Neutrophil (primary cell): ENCODE results near the gene SPACDR.

Experiments
- H3K27ac ChIP-seq: fragments of 200-600 bp; sonication (generic); 2 replicates; pipeline ENCODE4 v1.5.1; 2016; ENCODE audit warnings: mild to moderate bottlenecking, moderate library complexity
- H3K27me3 ChIP-seq: fragments of 200-600 bp; sonication (generic); 2 replicates; pipeline ENCODE4 v1.6.0; 2016; ENCODE audit warnings: mild to moderate bottlenecking
- H3K36me3 ChIP-seq: fragments of 200-600 bp; sonication (generic); 2 replicates; pipeline ENCODE4 v1.5.1; 2017
- H3K4me1 ChIP-seq, 2 experiments: fragments of 200-600 bp in 1 of 2; sonication (generic) in 1 of 2; 1 replicate in 1 of 2; 2 replicates in 1 of 2; pipeline versions ENCODE4 v1.5.1 to v1.6.1; 2013 to 2016; ENCODE audit warnings: low read depth in 1 of 2, low read length in 1 of 2, mild to moderate bottlenecking in 1 of 2, moderate library complexity in 1 of 2; ENCODE audit not compliant: control insufficient read depth in 1 of 2, insufficient read depth in 1 of 2
- H3K4me3 ChIP-seq, 2 experiments: fragments of 200-600 bp in 1 of 2; sonication (generic) in 1 of 2; 1 replicate in 1 of 2; 2 replicates in 1 of 2; pipeline ENCODE4 v1.5.1; 2013 to 2016; ENCODE audit warnings: low read depth in 1 of 2, low read length in 1 of 2, mild to moderate bottlenecking in 1 of 2, moderate library complexity in 1 of 2
- H3K9me3 ChIP-seq: fragments of 200-600 bp; sonication (generic); 2 replicates; pipeline ENCODE4 v1.5.1; 2016
- TF ChIP-seq, protein P1 (sequence below): fragments of 200-600 bp; sonication (generic); IDR thresholded peaks from 2 replicates; pipeline ENCODE4 v1.5.1; 2016; ENCODE audit warnings: antibody characterized with exemption

The SPACDR gene

DNA sequence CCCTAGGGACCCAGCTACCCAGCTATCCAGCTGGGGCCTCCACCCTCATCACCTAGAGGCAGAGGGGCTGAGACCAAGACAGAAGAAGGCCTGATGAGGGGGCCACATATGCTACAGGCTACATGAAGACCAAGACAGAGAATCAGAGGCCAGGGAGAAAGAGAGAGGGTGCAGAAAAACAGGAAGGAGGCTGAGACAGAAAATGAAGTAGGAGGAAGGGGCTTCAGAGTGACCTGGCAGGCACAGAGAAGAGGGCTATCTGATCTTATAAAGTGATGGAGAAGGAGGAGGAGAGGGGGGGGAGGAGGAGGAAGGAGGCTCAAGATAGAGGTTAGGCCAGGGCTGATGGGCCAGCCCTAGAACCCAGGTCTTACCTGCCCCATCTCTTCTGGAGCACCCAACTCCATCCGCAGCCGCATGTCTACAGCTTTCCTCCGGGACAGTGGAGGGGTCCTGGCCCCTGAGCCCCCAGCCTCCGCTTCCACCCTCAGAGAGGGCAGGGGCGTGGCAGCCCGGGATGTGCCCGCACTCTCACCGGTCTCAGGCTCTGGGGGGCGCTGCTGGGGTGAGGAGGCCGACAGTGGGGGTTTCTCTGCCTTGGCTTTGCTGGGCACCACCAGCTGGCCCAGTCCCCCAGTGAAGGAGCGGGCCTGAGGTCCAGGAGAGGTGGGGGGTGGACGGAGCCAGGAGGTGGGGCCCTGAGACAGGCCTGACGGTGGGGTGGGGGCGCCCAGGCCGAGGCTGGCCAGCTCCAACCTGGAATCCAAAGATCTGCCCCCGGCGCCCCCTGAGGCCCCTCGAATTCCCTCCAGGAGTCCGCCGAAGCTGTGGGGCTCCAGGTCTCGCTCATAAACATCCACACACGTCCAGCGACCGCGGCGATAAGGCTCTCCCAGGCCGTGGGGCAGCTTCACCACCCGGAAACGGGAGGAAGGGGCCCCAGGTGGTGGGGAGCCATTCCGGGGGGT, 13.1 kb upstream of the SPACDR start:
- H3K9me3 ChIP-seq: no peaks in the 10 kb centered on the region
- peaks cover 37 to 43% of the 10 kb centered on the region in 2 experiments for H3K4me1 ChIP-seq
- H3K36me3 ChIP-seq: peaks cover 56% of the 10 kb centered on the region
- H3K27me3 ChIP-seq: no peaks in the 10 kb centered on the region
- H3K27ac ChIP-seq: peak overlapping the region; percentile 98
- TF ChIP-seq, protein P1, sequence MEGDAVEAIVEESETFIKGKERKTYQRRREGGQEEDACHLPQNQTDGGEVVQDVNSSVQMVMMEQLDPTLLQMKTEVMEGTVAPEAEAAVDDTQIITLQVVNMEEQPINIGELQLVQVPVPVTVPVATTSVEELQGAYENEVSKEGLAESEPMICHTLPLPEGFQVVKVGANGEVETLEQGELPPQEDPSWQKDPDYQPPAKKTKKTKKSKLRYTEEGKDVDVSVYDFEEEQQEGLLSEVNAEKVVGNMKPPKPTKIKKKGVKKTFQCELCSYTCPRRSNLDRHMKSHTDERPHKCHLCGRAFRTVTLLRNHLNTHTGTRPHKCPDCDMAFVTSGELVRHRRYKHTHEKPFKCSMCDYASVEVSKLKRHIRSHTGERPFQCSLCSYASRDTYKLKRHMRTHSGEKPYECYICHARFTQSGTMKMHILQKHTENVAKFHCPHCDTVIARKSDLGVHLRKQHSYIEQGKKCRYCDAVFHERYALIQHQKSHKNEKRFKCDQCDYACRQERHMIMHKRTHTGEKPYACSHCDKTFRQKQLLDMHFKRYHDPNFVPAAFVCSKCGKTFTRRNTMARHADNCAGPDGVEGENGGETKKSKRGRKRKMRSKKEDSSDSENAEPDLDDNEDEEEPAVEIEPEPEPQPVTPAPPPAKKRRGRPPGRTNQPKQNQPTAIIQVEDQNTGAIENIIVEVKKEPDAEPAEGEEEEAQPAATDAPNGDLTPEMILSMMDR: no peak
- peak overlapping the region; percentile 86 to 97 for H3K4me3 ChIP-seq

DNA sequence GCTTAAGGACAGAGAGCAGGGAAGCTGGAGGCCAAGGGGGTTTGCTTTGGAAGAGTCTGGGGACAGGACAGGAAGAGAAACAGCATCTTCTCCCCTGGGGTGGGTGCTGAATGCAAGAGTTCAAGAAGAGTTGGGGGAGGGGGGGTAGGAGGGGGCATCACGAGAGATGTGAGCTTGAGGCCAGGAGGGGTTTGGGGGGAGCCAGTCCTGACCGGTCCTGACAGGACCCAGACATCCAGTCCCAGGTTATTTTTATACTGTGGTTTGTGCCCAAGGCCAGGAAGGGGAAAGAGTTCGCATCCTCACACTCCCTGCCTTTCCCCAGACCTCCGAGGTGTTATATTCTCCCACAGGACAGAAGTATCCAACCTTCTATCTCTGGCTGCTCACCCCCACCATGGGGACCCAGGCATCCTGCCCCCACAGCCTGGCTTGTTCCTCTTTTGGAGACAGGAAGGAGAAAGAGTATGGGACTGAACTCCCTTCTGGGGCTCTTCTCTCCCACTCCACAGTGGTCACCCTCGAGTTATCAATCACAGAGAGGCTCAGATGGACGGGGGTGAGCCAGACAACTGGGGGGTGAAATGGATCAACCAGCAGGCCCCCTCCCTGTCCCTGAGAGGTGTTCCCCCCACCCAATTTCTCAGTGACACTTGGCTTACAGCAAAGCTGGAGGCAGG, 12.2 kb upstream of the SPACDR start:
- no peaks in the 10 kb centered on the region for H3K9me3 ChIP-seq
- peaks cover 37 to 43% of the 10 kb centered on the region in 2 experiments for H3K4me1 ChIP-seq
- H3K27me3 ChIP-seq: no peaks in the 10 kb centered on the region
- peak overlapping the region; percentile 98 for H3K27ac ChIP-seq
- H3K36me3 ChIP-seq: peaks cover 65% of the 10 kb centered on the region
- peak overlapping the region; percentile 86 to 97 for H3K4me3 ChIP-seq
- TF ChIP-seq, protein P1: no peak

DNA sequence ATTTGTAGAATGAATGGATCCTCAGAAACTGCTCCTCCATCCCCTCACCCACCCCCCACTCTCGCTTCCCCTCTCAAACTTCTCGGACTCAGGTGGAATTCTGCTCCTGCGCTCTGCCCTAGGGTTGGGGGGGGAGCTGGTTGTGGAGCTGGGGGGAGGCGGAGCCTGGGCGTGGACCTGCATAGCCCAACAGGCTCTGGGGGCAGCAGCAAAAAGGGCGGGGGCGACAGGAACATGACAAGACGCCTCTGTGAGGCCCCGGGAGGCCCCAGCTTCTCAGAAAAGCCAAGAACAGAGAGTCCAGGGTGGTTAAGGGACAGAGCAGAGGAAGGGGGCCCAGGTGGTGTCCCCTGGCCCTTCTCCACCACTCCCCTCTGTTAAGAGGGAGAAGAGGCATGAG, 11.5 kb upstream of the SPACDR start:
- Histone ChIP-seq H3K27me3 (no peaks in the 10 kb centered on the region), H3K4me1 (peaks cover 37 to 43% of the 10 kb centered on the region in 2 experiments), H3K36me3 (peaks cover 72% of the 10 kb centered on the region), H3K27ac (peak overlapping the region; percentile 98), H3K4me3 (peak overlapping the region; percentile 86 to 97), H3K9me3 (no peaks in the 10 kb centered on the region)
- TF ChIP-seq, protein P1: no peak

DNA sequence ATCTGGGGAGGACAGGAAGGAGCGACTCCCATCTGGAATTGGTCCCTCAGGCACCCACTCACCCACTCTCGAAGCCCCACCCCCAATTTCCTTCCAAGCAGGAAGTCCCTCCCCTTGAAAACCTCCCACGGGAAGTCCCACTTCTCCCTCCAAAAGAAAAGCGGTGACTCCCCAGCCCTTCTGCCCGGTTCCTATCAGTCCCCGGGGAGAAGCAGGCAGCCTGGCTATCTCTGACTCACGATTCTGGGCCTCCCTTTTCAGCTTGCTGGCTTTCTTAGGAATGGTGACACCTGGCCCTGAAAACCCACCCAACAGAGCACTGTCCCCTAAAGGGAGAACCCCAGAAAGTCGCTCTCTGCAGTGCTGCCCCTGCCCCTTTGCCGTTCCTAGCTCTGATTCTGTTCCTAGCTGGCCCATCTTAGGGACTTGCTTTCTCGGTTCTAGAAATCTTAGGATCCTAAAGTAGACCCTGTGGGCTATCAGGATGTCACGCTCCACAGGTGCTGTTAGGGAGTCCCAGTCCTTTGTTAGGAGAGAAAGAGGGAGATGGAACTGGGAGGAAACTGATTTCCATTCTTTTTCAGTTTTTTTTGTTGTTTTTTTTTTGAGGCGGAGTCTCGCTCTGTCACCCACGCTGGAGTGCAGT, 8.9 kb upstream of the SPACDR start:
- peaks cover 42 to 43% of the 10 kb centered on the region in 2 experiments for H3K4me1 ChIP-seq
- no peaks in the 10 kb centered on the region for H3K9me3 ChIP-seq
- no peaks in the 10 kb centered on the region for H3K27me3 ChIP-seq
- H3K27ac ChIP-seq: peak overlapping the region; percentile 59
- H3K36me3 ChIP-seq: peaks cover 98% of the 10 kb centered on the region
- H3K4me3 ChIP-seq: no peak overlapping the region
- TF ChIP-seq, protein P1: no peak

DNA sequence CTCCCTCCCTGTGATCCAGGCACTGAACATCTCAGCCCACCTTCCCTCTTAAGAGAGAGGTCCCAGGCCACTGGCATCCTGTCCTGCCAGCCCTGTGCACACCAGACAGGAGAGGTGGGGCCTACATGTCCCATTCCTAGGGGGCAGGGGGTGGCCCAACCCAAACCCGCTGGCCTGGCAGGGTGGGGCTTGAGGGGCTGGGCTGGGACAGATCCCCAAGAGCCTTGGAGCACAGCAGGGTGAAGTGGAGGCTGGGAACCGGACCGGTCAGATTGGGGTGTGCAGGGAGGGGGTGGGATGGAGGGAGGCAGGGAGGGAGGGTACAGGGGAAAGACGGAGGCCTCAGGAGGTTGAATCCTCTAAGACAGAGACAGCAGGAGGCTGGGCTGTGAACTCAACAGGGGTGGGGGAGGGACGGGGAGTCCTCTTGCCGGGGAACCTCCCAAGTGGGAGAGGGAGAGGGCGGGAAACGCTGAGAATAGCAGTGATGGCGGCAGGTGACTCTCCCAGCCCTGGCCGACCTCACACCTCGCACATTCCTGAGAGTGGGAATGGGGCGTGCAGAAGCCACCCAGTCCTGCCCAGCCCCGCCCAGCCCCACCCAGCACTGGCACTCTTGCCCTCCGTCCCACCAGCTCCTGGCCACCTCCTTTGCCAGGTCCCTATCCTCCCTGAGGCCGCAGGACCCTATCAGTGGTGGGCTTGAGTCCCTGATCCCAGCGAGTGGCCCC, 8.2 kb upstream of the SPACDR start:
- peak overlapping the region; percentile 59 for H3K27ac ChIP-seq
- H3K4me1 ChIP-seq: peaks cover 41 to 42% of the 10 kb centered on the region in 2 experiments
- TF ChIP-seq, protein P1: no peak
- no peaks in the 10 kb centered on the region for H3K9me3 ChIP-seq
- H3K4me3 ChIP-seq: no peak overlapping the region
- no peaks in the 10 kb centered on the region for H3K27me3 ChIP-seq
- H3K36me3 ChIP-seq: peaks cover 100% of the 10 kb centered on the region
